Right cardiac atrium (tissue), 5 donors: Measurements from ENCODE around the gene SPEG. TPM values are rescaled to one million over a fixed set of nuclear protein-coding genes. Genes with fewer than 3 reads are reported as not detected.

ENCODE experiments used
- ATAC-seq, 2 donors: fragments of 200-7000 bp; cut with Tn5 transposase; one replicate each; pipeline versions ENCODE4 v1.8.0 to v1.9.1; 2020; ENCODE audit warnings: moderate library complexity in 2 of 2, mild to moderate bottlenecking in 1 of 2
- DNase-seq, 3 donors: peaks; one replicate each; pipeline ENCODE4 v3.0.0-alpha.2; 2020
- H3K27ac ChIP-seq: one replicate; pipeline ENCODE4 v1.5.1; 2013; ENCODE audit warnings: mild to moderate bottlenecking, low read length, control low read depth, moderate library complexity
- H3K27me3 ChIP-seq: one replicate; pipeline ENCODE4 v1.6.1; 2013; ENCODE audit not compliant: control insufficient read depth, insufficient read depth
- H3K4me1 ChIP-seq: one replicate; pipeline ENCODE4 v1.6.1; 2013; ENCODE audit warnings: low read length; ENCODE audit not compliant: control insufficient read depth, insufficient read depth
- H3K4me3 ChIP-seq: one replicate; pipeline ENCODE4 v1.5.1; 2013; ENCODE audit warnings: low read length, control low read depth
- H3K9me3 ChIP-seq: one replicate; pipeline ENCODE4 v1.6.1; 2013; ENCODE audit warnings: low read length; ENCODE audit not compliant: control insufficient read depth
- WGBS: extraction: QIAGEN DNeasy Blood & Tissue Kit; methylation state at CpG from one replicate; pipeline ENCODE4 v1.1.7; 2013; 5-methylcytosine and 5-hydroxymethylcytosine counted together
- intact Hi-C, 4 donors: fragments of 100-400 bp; cut with DNase I; formaldehyde crosslinking; loops; one replicate each; pipeline versions ENCODE4 v1.11.0 to v1.14.0; 2022 to 2023
- polyA plus RNA-seq: library from polyadenylated mRNA; stranded (reverse); fragments of 200-250 nt; gene quantifications from one replicate; pipeline ENCODE4 v1.2.3, GENCODE V29; 2013
- total RNA-seq, 4 donors: library from RNA; stranded (reverse); fragmentation: NEBNext Ultra II Directional; extraction: Animal tissue kit (Norgen Biotek cat#: 25700); gene quantifications; one replicate each; pipeline ENCODE4 v1.2.1, GENCODE V29; 2021
- donor health status: healthy with polysubstance abuse.
- donor health status: DM: no; HTN: yes; CAD: no.
- donor health status: DM: no; HTN: no; CAD: no.
- donor health status: DM: no; HTN: yes; CAD: no; lungs with severe emphysema.
- donor health status: DM: yes; HTN: yes; CAD: no.

SPEG gene
- total and polyA plus RNA-seq, 5 donors: 85.5 to 176 (median 157) TPM

DNA sequence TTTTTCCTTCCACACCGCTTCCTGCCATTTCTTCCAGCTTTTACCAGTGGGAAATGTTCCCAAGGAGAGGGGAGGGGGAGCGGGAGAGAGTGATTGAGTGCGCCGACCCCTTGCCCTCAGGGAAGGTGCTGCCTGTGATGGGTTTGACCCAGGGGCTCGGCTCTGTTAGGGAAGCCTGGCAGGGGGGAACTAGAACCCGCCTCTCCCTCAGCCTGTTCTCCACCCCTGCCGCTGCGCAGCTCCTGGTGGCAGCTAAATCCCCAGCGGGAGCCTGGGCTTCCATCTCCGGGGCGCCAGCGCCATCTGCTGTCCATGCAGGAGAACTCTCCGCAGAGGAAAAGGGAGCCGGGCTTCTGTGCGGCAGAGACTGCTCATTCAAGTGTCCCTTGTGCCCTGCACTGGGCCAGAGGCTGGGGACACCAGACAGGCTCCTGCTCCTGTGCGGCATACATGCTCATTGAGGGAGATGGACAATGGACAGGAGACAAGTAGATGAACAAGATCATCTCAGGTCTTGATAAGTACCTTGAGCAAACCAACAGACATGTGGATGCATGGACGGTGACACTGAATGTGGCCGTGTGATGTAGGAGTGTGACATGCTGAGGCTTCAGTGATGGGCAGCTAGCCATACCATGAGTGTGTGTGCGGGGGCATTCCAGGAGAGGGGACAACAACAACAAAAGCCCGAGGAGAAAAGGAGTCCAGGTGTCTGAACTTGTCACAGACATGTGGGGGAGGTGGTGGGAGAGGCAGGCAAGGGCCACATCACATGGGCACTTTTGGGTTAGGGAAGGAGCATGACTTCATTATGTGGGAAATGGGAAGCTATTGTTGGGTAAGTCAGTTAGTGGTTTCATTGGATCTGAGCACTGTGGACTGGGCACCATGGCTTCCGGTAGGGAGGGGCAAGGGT is 95.7 kb downstream of the SPEG start:
- DNase-seq (peak; percentile 86 to 96 (median 90)), ATAC-seq (peak; percentile 77 to 83)
- WGBS: 12% methylated on average over 21 of the region's 21 CpGs
- H3K9me3 ChIP-seq: no peaks in the 10 kb centered on the region
- no peak overlapping the region for H3K27ac ChIP-seq
- intact Hi-C loops: loop anchor here in 3 of 4 donors (2.0 kb wide), 2 partner anchors 54 to 128 kb away; no protein-coding TSS in a partner anchor
- H3K27me3 ChIP-seq: no peaks in the 10 kb centered on the region
- peaks cover 2% of the 10 kb centered on the region for H3K4me1 ChIP-seq
- no peak overlapping the region for H3K4me3 ChIP-seq

DNA sequence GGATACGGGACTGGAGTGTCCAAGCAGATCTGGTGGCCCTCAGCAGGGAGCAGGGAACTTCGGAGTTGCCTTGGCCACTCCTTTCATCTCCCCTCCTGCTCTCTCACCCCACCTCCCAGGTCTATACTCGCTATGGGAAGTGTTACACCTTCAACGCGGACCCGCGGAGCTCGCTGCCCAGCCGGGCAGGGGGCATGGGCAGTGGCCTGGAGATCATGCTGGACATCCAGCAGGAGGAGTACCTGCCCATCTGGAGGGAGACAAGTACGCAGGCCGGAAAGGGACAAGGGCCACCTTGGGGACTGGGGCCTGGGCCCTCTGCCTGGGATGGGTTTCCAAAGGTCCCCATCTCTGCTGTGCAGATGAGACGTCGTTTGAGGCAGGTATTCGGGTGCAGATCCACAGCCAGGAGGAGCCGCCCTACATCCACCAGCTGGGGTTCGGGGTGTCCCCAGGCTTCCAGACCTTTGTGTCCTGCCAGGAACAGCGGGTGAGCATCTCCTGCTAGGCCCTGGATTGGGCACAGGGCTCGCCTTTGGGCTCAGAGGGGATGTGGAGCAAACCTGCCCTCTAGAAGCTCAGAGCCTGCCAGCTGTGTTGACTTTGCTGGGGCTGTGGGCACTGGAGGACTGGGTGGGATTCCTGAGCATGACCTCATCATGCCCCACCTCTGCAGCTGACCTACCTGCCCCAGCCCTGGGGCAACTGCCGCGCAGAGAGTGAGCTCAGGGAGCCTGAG is 97.2 kb downstream of the SPEG start:
- Histone ChIP-seq H3K4me1 (no peaks in the 10 kb centered on the region), H3K4me3 (no peak overlapping the region), H3K9me3 (no peaks in the 10 kb centered on the region), H3K27ac (no peak overlapping the region), H3K27me3 (no peaks in the 10 kb centered on the region)
- WGBS: 78% methylated on average over 20 of the region's 20 CpGs
- DNase-seq (peak in 1 of 3 donors; percentile 10), ATAC-seq (no peak)
- intact Hi-C loops: loop anchor here in 3 of 4 donors (2.0 kb wide), 2 partner anchors 55 to 129 kb away; no protein-coding TSS in a partner anchor

DNA sequence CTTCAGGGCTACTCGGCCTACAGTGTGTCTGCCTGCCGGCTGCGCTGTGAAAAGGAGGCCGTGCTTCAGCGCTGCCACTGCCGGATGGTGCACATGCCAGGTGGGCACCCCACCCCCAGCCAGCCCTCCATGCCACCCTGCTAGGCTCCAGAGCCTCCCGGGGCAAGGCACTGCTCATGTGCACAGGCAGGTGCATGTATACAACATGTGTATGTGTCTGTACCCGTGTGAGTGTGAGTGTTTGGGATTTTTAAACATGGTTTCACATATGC is 97.7 kb downstream of the SPEG start:
- H3K4me3 ChIP-seq: no peak overlapping the region
- 87% methylated on average over 8 of the region's 8 CpGs for WGBS
- H3K4me1 ChIP-seq: no peaks in the 10 kb centered on the region
- DNase-seq (peak in 1 of 3 donors; percentile 9), ATAC-seq (no peak)
- H3K27me3 ChIP-seq: no peaks in the 10 kb centered on the region
- intact Hi-C loops: no loop called here
- no peak overlapping the region for H3K27ac ChIP-seq
- no peaks in the 10 kb centered on the region for H3K9me3 ChIP-seq

- H3K27ac ChIP-seq: no peak overlapping the region
- ATAC-seq: no peak
- 90% methylated on average over 6 of the region's 6 CpGs for WGBS
- H3K27me3 ChIP-seq: no peaks in the 10 kb centered on the region
- no peak for DNase-seq
- H3K4me1 ChIP-seq: no peaks in the 10 kb centered on the region
- intact Hi-C loops: no loop called here
- no peak overlapping the region for H3K4me3 ChIP-seq
- H3K9me3 ChIP-seq: no peaks in the 10 kb centered on the region
Observed at GRCh38 chr2:219533930-219534661, 99.5 kb downstream of the SPEG start.

GRCh38 chr2:219536425-219536824 is 101.8 kb downstream of the SPEG start:
- Histone ChIP-seq H3K4me3 (no peak overlapping the region), H3K4me1 (no peaks in the 10 kb centered on the region), H3K27ac (no peak overlapping the region), H3K9me3 (no peaks in the 10 kb centered on the region), H3K27me3 (no peaks in the 10 kb centered on the region)
- WGBS: 79% methylated on average over 16 of the region's 16 CpGs
- no peak for ATAC-seq
- no peak for DNase-seq
- intact Hi-C loops: loop anchor here in 1 of 4 donors (5.0 kb wide), 1 partner anchor 44 kb away; no protein-coding TSS in a partner anchor

DNA sequence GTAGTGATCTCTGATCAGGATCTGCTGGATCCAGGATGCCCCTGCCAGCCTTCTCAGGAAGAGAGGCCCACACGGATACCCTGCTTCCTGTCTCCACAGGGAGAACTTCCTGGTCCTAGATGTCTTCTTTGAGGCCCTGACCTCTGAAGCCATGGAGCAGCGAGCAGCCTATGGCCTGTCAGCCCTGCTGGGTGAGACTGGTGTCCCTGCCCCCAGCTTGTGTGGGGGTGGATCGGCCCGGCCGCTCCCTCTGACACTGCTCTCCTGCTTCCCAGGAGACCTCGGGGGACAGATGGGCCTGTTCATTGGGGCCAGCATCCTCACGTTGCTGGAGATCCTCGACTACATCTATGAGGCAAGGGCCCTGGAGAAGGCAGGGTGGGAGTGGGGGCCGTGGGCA is 102.3 kb downstream of the SPEG start:
- intact Hi-C loops: loop anchor here in 1 of 4 donors (5.0 kb wide), 1 partner anchor 45 kb away; no protein-coding TSS in a partner anchor

DNA sequence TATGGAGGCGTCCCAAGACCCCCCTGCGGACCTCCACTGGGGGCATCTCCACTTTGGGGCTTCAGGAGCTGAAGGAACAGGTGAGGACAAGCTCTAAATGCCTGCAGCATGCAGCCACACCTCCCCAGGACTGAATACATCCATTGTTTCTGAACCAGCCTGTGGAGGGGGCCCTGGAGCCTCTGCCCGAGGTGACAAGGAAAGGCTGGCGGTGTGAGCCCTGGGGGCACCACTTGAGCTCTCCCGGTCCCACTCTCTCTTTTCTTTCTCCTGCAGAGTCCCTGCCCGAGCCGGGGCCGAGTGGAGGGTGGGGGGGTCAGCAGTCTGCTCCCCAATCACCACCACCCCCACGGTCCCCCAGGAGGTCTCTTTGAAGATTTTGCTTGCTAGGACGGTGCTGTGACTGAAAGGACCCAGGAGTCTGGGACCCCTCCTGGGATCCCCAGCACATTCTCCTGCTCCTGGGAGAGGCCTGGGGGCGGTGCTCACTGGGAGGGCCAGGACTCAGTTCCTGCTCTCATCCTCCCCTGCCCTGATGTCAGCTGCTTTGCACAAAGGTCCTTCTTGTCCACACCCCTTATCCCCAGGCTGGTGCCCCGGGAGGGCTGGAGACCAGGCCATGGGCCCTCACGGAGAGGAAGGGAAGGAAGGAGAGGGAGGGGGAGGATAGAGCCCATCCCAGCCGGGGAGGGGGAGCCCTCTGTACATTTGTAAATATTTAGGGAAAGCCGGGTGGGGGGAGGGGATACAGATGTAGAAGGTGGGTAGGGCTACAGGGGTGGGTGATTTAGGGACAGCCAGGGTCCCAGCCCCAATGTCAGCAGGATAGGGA is 103.2 kb downstream of the SPEG start:
- Histone ChIP-seq H3K4me1 (no peaks in the 10 kb centered on the region), H3K9me3 (no peaks in the 10 kb centered on the region), H3K27ac (no peak overlapping the region), H3K4me3 (no peak overlapping the region), H3K27me3 (no peaks in the 10 kb centered on the region)
- intact Hi-C loops: loop anchor here in 1 of 4 donors (5.0 kb wide), 1 partner anchor 46 kb away; no protein-coding TSS in a partner anchor
- no peak for ATAC-seq
- 42% methylated on average over 13 of the region's 15 CpGs for WGBS
- no peak for DNase-seq

More for the DNA sequence above, 102.3 kb downstream of the SPEG start:
- DNase-seq (no peak), ATAC-seq (no peak)
- no peak overlapping the region for H3K27ac ChIP-seq
- no peaks in the 10 kb centered on the region for H3K9me3 ChIP-seq
- no peaks in the 10 kb centered on the region for H3K4me1 ChIP-seq
- 47% methylated on average over 9 of the region's 9 CpGs for WGBS
- no peak overlapping the region for H3K4me3 ChIP-seq
- H3K27me3 ChIP-seq: no peaks in the 10 kb centered on the region

GRCh38 chr2:219538504-219538951 is 103.9 kb downstream of the SPEG start:
- Histone ChIP-seq H3K27ac (no peak overlapping the region), H3K9me3 (no peaks in the 10 kb centered on the region), H3K4me1 (no peaks in the 10 kb centered on the region), H3K4me3 (no peak overlapping the region), H3K27me3 (no peaks in the 10 kb centered on the region)
- no peak for ATAC-seq
- 40% methylated on average over 6 of the region's 6 CpGs for WGBS
- intact Hi-C loops: loop anchor here in 1 of 4 donors (5.0 kb wide), 1 partner anchor 46 kb away; no protein-coding TSS in a partner anchor
- no peak for DNase-seq

DNA sequence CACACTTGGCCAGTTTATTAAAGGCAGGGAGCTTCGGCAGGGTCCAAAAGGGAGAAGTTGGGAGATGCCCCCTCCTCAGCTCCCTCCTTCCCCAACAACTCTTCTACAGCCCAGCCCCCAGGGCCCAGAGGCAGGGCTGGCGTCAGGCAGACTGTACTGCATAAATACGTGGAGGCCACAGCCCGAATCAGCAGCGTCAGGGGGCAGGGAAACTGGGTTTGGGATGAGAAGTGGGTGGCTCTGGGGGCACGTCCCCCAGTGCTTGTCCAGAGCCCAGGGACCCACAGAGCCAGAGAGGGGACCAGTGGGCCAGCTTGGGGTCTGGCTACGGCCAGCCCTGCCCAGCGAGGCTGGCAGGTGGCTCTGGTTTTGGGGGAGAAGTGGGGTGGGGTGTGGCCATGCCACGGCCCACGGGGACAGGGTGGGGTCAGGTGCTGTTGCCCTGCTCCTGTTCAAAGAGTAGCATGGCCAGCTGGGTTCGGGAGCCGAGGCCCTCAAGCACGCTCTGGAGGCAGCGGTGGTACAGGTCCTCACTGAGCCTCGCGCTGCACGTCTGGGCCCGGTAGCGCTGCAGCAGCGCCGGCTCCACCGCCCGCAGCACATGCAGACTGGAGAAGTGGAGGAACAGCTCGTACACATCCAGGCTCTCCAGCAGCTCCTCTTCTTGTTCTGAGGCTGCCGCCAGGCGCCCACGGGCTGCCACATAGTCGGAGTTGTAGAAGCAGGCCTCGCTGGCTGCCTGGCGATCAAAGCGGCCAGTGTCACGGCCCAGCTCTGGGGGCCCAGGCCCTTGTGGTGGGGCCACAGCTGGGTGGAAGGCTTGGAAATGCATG is 104.5 kb downstream of the SPEG start:
- H3K9me3 ChIP-seq: no peaks in the 10 kb centered on the region
- ATAC-seq (no peak), DNase-seq (peak in 1 of 3 donors; percentile 50)
- intact Hi-C loops: loop anchor here in 1 of 4 donors (5.0 kb wide), 1 partner anchor 47 kb away; no protein-coding TSS in a partner anchor
- no peak overlapping the region for H3K4me3 ChIP-seq
- WGBS: 89% methylated on average over 32 of the region's 32 CpGs
- H3K27me3 ChIP-seq: no peaks in the 10 kb centered on the region
- no peaks in the 10 kb centered on the region for H3K4me1 ChIP-seq
- H3K27ac ChIP-seq: no peak overlapping the region
